CD14-positive monocyte (primary cell): ENCODE results near the gene BRIX1. TPM values are rescaled to one million over a fixed set of nuclear protein-coding genes. Genes with fewer than 3 reads are reported as not detected.

Experiments
- DNase-seq, 3 donors: peaks; one replicate each; pipeline ENCODE4 v3.0.0-alpha.2; 2011 to 2022
- H2AFZ ChIP-seq: 2 replicates; pipeline ENCODE4 v1.6.0; 2012; ENCODE audit warnings: mild to moderate bottlenecking, low read depth, low read length, inconsistent platforms; ENCODE audit not compliant: insufficient read depth, poor library complexity, severe bottlenecking
- H3K27ac ChIP-seq, 2 donors: 1 replicate in 1 of 2; 2 replicates in 1 of 2; pipeline ENCODE4 v1.5.1; 2012 to 2013; ENCODE audit warnings: low read length in 2 of 2, control low read depth in 1 of 2, inconsistent platforms in 1 of 2, low read depth in 1 of 2, mild to moderate bottlenecking in 1 of 2
- H3K27me3 ChIP-seq, 2 donors: one replicate each; pipeline versions ENCODE4 v1.6.0 to v1.6.1; 2011 to 2013; ENCODE audit warnings: low read length in 2 of 2; ENCODE audit not compliant: control insufficient read depth in 2 of 2, insufficient read depth in 2 of 2
- H3K36me3 ChIP-seq, 2 donors: replicated peaks in 1 of 2; 1 replicate in 1 of 2; 2 replicates in 1 of 2; pipeline versions ENCODE4 v1.5.1 to v1.6.1; 2012 to 2013; ENCODE audit warnings: low read length in 2 of 2, control low read depth in 1 of 2, inconsistent platforms in 1 of 2, mild to moderate bottlenecking in 1 of 2; ENCODE audit not compliant: insufficient read depth in 2 of 2, control insufficient read depth in 1 of 2
- H3K4me1 ChIP-seq, 2 donors: 1 replicate in 1 of 2; 2 replicates in 1 of 2; pipeline versions ENCODE4 v1.5.1 to v1.6.1; 2012 to 2013; ENCODE audit warnings: low read length in 2 of 2, control low read depth in 1 of 2, inconsistent platforms in 1 of 2, mild to moderate bottlenecking in 1 of 2, moderate library complexity in 1 of 2; ENCODE audit not compliant: insufficient read depth in 2 of 2, control insufficient read depth in 1 of 2
- H3K4me2 ChIP-seq: replicated peaks from 2 replicates; pipeline ENCODE3; 2012; ENCODE audit warnings: low read length, moderate library complexity, mild to moderate bottlenecking; ENCODE audit not compliant: poor library complexity, severe bottlenecking; ENCODE audit errors: extremely low read depth
- H3K4me3 ChIP-seq, 3 experiments: fragments of 200-600 bp in 1 of 3; sonication (generic) in 1 of 3; replicated peaks in 1 of 3; 1 replicate in 2 of 3; 2 replicates in 1 of 3; pipeline ENCODE4 v1.5.1; 2011 to 2013; ENCODE audit warnings: low read length in 3 of 3, mild to moderate bottlenecking in 3 of 3, control low read depth in 2 of 3, low read depth in 2 of 3, inconsistent platforms in 1 of 3, moderate library complexity in 1 of 3
- H3K79me2 ChIP-seq: 2 replicates; pipeline ENCODE4 v1.6.0; 2012; ENCODE audit warnings: mild to moderate bottlenecking, control low read depth, inconsistent platforms, low read length, moderate library complexity; ENCODE audit not compliant: insufficient read depth
- H3K9ac ChIP-seq: 2 replicates; pipeline ENCODE4 v1.6.0; 2017; ENCODE audit warnings: low read length, mild to moderate bottlenecking; ENCODE audit not compliant: insufficient read depth, poor library complexity, severe bottlenecking
- H3K9me3 ChIP-seq, 2 donors: replicated peaks in 1 of 2; 1 replicate in 1 of 2; 2 replicates in 1 of 2; pipeline versions ENCODE4 v1.5.1 to v1.6.1; 2012 to 2013; ENCODE audit warnings: low read length in 2 of 2, control low read depth in 1 of 2; ENCODE audit not compliant: control insufficient read depth in 1 of 2, insufficient read depth in 1 of 2
- H4K20me1 ChIP-seq: 2 replicates; pipeline ENCODE4 v1.6.0; 2012; ENCODE audit warnings: mild to moderate bottlenecking, low read length, control low read depth, moderate library complexity; ENCODE audit not compliant: insufficient read depth
- H3K27ac Mint-ChIP-seq, 7 donors: one replicate each; pipeline ENCODE4 v1.8.0; 2020; ENCODE audit warnings: mild to moderate bottlenecking in 7 of 7, mixed read lengths in 7 of 7, moderate library complexity in 6 of 7, inconsistent platforms in 2 of 7
- H3K27me3 Mint-ChIP-seq, 3 donors: one replicate each; pipeline ENCODE4 v1.8.0; 2021 to 2022; ENCODE audit warnings: low read depth in 3 of 3, mild to moderate bottlenecking in 3 of 3, mixed read lengths in 3 of 3, moderate library complexity in 3 of 3, inconsistent platforms in 1 of 3
- H3K36me3 Mint-ChIP-seq, 2 donors: one replicate each; pipeline ENCODE4 v1.8.0; 2020; ENCODE audit warnings: mixed read lengths in 2 of 2, inconsistent platforms in 1 of 2, mild to moderate bottlenecking in 1 of 2
- H3K4me1 Mint-ChIP-seq: one replicate; pipeline ENCODE4 v1.8.0; 2020; ENCODE audit warnings: mild to moderate bottlenecking, mixed read lengths
- H3K4me3 Mint-ChIP-seq, 2 donors: one replicate each; pipeline ENCODE4 v1.8.0; 2020; ENCODE audit warnings: mild to moderate bottlenecking in 2 of 2, mixed read lengths in 2 of 2, moderate library complexity in 1 of 2
- H3K9me3 Mint-ChIP-seq, 7 donors: one replicate each; pipeline ENCODE4 v1.8.0; 2020 to 2022; ENCODE audit warnings: mixed read lengths in 7 of 7, mild to moderate bottlenecking in 6 of 7, moderate library complexity in 6 of 7, inconsistent platforms in 2 of 7
- CTCF ChIP-seq: fragments of 200-600 bp; IDR thresholded peaks from one replicate; pipeline ENCODE4 v1.8.0; 2022; ENCODE audit warnings: antibody characterized with exemption, mild to moderate bottlenecking
- WGBS: methylation state at CpG from one replicate; pipeline ENCODE4 v1.1.5; 2013; ENCODE audit warnings: missing lambda C conversion rate; ENCODE audit not compliant: insufficient coverage; 5-methylcytosine and 5-hydroxymethylcytosine counted together
- intact Hi-C, 2 donors: fragments of 100-400 bp; cut with micrococcal nuclease; formaldehyde crosslinking; loops; one replicate each; pipeline versions ENCODE4 v1.15.0 to v1.15.1; 2023
- polyA plus RNA-seq, 3 donors: library from polyadenylated mRNA; depleted of rRNA in 1 of 3; unstranded in 2 of 3; stranded (reverse) in 1 of 3; fragments of 300-500 nt in 2 of 3; fragments of >200 nt in 1 of 3; fragmentation: Illumina TruSeq in 2 of 3; gene quantifications; 1 replicate in 2 of 3; 2 replicates in 1 of 3; pipeline ENCODE4 v1.2.3, GENCODE V29; 2012 to 2021

Gene BRIX1
- polyA plus RNA-seq, 3 donors: 3.3 to 13.5 (median 12.5) TPM

GRCh38 chr5:34899066-34899465 is 16.4 kb upstream of the BRIX1 start:
- Histone ChIP-seq H2AFZ (no peak overlapping the region), H4K20me1 (no peaks in the 10 kb centered on the region), H3K4me1 (no peaks in the 10 kb centered on the region), H3K79me2 (no peaks in the 10 kb centered on the region), H3K9ac (no peak overlapping the region), H3K27ac (no peak overlapping the region), H3K4me3 (no peak overlapping the region), H3K9me3 (no peaks in the 10 kb centered on the region), H3K4me2 (no peak overlapping the region), H3K36me3 (no peaks in the 10 kb centered on the region), H3K27me3 (no peaks in the 10 kb centered on the region)
- 100% methylated on average over 2 of the region's 2 CpGs for WGBS
- H3K36me3 Mint-ChIP-seq: peaks cover 9 to 12% of the 10 kb centered on the region in 2 donors
- H3K4me3 Mint-ChIP-seq: no peak overlapping the region
- no peak for TF ChIP-seq CTCF
- no peaks in the 10 kb centered on the region for H3K27me3 Mint-ChIP-seq
- no peaks in the 10 kb centered on the region for H3K9me3 Mint-ChIP-seq
- intact Hi-C loops: loop anchor here (5.0 kb wide), 1 partner anchor 412 kb away; no protein-coding TSS in a partner anchor
- DNase-seq: no peak
- no peaks in the 10 kb centered on the region for H3K4me1 Mint-ChIP-seq
- H3K27ac Mint-ChIP-seq: no peak overlapping the region

GRCh38 chr5:34900652-34901051 is 14.9 kb upstream of the BRIX1 start:
- no peak overlapping the region for H3K4me3 Mint-ChIP-seq
- WGBS: 98% methylated on average over 4 of the region's 6 CpGs
- no peaks in the 10 kb centered on the region for H3K9me3 ChIP-seq
- H3K9ac ChIP-seq: no peak overlapping the region
- H3K79me2 ChIP-seq: no peaks in the 10 kb centered on the region
- H3K27me3 Mint-ChIP-seq: no peaks in the 10 kb centered on the region
- TF ChIP-seq CTCF: no peak
- intact Hi-C loops: no loop called here
- no peaks in the 10 kb centered on the region for H3K9me3 Mint-ChIP-seq
- no peak for DNase-seq
- peaks cover 2% of the 10 kb centered on the region for H3K4me1 Mint-ChIP-seq
- no peak overlapping the region for H3K27ac ChIP-seq
- H3K4me3 ChIP-seq: no peak overlapping the region
- H3K36me3 Mint-ChIP-seq: peaks cover 9 to 12% of the 10 kb centered on the region in 2 donors
- H3K27me3 ChIP-seq: no peaks in the 10 kb centered on the region
- H3K27ac Mint-ChIP-seq: no peak overlapping the region
- H2AFZ ChIP-seq: no peak overlapping the region
- H3K4me2 ChIP-seq: no peak overlapping the region
- H3K36me3 ChIP-seq: no peaks in the 10 kb centered on the region
- no peaks in the 10 kb centered on the region for H4K20me1 ChIP-seq
- H3K4me1 ChIP-seq: no peaks in the 10 kb centered on the region
